SIG-M5 treated with dmso at 0.1 percent for 504 hours (cell line): Measurements from ENCODE around the gene POLR1E.

ENCODE experiments used
- DNase-seq: peaks from one replicate; lab custom pipeline; 2025; ENCODE audit not compliant: unreplicated experiment; lab: John Stamatoyannopoulos, UW

The POLR1E gene, protein sequence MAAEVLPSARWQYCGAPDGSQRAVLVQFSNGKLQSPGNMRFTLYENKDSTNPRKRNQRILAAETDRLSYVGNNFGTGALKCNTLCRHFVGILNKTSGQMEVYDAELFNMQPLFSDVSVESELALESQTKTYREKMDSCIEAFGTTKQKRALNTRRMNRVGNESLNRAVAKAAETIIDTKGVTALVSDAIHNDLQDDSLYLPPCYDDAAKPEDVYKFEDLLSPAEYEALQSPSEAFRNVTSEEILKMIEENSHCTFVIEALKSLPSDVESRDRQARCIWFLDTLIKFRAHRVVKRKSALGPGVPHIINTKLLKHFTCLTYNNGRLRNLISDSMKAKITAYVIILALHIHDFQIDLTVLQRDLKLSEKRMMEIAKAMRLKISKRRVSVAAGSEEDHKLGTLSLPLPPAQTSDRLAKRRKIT

GRCh38 chr9:37485389-37486255 is at the start of gene POLR1E:
Gene POLR1E (plus strand): TSS chr9:37485948. CDS start chr9:37486048, 100 bp downstream.
- peak; percentile 80 for DNase-seq

DNA sequence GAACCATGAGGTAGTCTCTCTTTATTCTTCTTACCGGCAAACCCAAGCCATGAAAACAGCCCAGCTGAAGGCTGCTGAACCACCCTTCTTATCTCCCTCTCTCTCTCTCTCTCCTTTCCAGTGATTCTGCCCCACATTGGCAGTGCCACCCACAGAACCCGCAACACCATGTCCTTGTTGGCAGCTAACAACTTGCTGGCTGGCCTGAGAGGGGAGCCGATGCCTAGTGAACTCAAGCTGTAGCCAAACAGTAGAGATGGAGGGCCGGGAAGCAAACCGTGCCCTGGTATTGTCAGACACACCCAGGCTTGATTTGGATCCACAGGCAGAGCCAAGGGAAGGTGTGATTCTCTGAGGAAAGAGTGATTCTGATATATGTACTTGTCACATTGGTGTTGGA is 49.2 kb upstream of the POLR1E start:
- DNase-seq, result no peak

DNA sequence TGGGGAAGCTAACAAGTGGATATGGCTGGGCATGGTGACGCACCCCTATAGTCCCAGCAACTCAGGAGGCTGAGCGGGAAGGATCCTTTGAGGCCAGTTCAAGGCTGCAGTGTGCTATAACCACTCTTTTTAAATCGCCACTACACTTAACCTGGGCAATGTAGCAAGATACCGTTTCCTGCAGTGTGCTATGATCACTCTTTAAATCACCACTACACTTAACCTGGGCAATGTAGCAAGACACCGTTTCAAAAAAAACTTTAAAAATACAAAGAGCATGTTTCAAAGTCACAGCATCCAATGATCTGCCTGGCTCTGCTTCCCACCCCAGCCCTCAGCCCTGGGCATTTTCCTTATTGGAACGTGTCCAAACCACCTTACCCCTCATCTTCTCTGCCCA is 48.7 kb upstream of the POLR1E start:
- no peak for DNase-seq

DNA sequence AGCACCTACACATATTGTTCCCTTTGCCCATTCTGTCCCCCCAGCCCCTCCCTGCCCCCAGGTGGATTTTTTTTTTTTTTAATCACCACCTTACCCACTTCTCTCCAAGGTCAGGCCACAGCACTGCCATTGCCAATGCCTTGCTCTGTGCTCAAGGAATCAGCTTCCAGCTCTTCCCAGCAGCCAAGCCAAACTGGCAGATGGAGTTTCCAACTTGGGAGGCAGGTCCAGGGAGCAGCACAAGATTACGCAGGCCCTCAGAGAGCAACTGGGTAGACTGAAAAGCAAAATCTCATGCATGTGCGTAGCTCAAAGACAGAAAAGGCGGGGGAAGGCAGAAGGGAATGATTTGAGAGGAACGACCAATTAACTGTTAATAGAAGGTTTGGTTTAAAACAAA is 48.1 kb upstream of the POLR1E start:
- no peak for DNase-seq

GRCh38 chr9:37438359-37438758 is 47.4 kb upstream of the POLR1E start:
- no peak for DNase-seq

GRCh38 chr9:37441776-37442370 is 43.9 kb upstream of the POLR1E start:
- no peak for DNase-seq

DNA sequence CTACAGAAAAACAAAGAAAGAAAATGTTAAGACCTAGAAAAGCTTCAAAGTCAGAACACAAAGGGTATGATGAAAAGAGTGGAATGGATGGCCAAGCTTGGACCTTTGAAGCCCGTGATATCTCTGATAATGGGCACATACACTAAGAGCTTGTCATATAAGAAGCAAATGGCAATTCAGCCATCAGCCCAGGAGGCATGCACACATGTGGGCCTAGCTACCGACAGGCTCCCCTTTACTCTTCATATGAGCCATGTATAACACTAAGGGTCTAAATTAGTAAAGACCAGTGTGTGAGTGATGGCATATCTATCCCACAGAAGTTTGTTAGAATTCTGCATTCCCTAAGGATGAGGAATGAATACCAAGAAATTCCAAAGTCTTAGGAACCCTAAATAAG is 43.2 kb upstream of the POLR1E start:
- no peak for DNase-seq

GRCh38 chr9:37443566-37443965 is 42.2 kb upstream of the POLR1E start:
- DNase-seq, result no peak

DNA sequence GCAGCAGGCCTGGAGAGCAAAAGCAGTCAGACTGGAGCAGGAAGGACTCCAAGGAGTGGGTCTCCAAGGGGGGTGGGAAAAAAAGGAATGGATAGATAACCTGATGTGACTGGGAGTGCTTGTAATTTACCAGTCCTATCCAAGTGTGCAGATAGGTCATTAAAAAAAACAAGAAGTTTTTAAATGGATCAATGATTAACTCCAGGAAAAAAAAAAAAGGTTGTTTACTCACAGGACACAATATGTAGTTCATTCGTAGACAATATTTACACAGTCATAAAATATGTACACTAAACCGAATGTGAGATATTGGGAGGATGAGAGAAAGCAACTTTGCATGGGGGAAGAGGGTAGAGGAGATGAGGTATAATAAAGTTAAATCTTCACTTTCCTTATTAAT is 40.9 kb upstream of the POLR1E start:
- DNase-seq, result no peak

GRCh38 chr9:37445832-37446231 is 39.9 kb upstream of the POLR1E start:
- DNase-seq, result no peak

- DNase-seq, result no peak
Measured at GRCh38 chr9:37446401-37446800, 39.3 kb upstream of the POLR1E start.

DNA sequence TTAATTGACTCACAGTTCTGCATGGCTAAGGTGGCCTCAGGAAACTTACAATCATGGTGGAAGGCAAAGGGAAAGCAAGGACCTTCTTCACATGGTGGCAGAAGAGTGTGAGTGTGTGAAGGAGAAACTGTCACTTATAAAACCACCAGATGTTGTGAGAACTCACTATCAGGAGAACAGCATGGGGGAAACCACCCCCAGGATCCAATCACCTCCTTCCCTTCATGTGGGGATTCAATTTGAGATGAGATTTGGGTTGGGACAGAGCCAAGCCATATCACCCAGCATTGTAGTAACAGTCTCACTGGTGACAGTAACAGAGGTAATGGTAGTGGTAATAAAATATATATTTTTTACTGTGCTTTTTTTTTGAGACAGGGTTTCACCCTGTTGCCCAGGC is 38.6 kb upstream of the POLR1E start:
- DNase-seq, result no peak

DNA sequence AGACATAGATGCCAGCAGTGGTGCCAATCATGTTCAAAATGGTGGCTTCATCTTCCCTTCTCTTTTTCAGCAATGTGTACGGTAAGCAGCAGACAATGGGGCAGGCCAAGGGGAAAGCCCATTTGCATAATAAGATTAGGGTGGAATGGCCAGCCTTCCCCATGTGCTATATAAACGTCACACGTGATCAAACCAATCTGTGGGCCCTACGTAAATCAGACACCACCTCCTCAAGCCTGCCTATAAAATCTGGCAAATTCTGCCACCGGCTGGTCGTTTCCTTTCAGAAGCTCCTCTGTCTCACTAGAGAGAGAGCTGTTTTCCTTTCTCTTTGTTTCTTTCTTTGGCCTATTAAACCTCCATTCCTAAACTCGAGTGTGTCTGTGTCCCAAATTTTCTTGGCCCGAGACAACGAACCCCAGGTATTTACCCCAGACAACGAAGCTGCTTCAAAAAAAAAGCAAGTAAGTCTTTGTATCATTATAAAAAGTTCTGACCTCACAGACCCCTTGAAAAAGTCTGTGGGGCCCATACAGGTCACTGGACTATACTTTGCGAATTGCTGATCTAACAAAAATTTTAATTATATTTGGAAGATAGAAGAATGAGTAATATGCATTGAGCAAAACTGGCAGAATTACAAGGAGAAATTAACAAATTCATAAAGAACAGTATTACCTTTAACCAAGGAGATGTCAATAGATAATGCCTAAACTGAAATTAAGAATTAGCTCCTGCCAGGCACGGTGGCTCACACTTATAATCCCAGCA is 35.7 kb upstream of the POLR1E start:
- no peak for DNase-seq

- DNase-seq, result no peak
Measured at GRCh38 chr9:37451628-37452027, 34.1 kb upstream of the POLR1E start.

DNA sequence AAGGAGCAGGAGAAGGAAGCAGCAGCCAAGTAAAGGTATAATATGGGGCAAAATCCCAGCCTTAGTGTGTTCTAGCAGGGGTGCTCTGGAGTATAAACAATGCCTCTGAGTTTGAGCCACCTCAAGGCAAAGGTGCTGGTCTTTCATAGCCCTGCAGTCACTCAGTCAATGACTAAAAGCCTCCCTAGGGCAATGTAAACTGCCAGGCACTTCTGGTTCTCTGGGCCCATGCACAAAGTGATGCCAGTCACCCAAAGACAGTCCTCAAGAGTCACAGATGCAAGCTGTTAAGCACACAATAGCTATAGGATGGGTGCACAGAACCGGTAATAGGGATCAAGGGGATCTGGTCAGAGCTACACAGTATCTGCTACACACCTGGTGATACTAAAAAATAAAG is 33.1 kb upstream of the POLR1E start:
- no peak for DNase-seq

- DNase-seq, result no peak
Measured at GRCh38 chr9:37453827-37454226, 31.9 kb upstream of the POLR1E start.

GRCh38 chr9:37454238-37454637 is 31.5 kb upstream of the POLR1E start:
- no peak for DNase-seq

GRCh38 chr9:37455884-37456647 is 29.7 kb upstream of the POLR1E start:
- DNase-seq, result no peak

DNA sequence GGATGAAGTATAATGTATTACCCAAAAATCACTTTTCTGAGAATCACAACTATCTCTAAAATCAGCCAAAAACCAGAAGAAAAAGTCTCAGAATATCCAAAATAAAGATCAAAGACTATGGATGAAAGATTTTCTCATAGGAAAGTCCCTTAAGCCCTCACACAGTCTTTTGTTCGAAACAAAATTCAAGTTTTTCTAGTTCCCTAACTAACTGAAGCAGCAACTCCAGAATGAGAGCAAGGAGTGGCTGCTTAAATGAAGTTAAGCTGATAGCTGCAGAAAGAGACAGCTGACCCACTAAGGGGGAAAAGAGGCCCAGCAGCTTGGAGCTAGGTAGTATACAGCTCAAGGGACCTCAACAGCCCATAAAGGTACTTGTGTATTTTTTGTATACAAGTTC is 28.9 kb upstream of the POLR1E start:
- DNase-seq, result no peak

DNA sequence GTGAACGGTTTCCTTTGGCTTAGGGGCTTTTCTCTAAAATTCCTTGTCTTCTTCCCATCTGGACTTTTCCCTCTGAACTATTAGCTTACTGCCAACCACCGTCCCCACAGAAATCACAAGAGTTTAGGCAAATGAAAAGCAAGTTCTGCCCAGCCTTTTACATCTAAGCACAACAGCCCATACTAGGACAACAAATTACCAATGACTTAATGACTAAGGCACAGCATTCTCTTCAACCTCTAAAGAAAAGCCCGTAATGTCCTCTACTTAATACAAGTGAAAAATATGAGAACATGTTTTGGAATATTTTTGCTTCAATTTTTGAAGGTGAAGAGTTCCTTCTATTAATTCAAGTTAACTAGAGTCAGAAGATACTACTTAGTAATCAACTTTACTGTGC is 21.7 kb upstream of the POLR1E start:
- DNase-seq, result no peak
